Measurements from ENCODE around the gene C10orf90. TPM values are rescaled to one million over a fixed set of nuclear protein-coding genes. Genes with fewer than 3 reads are reported as not detected.

The C10orf90 gene
- total and polyA plus RNA-seq, 2 of the 8 experiments (the other 6 are each of a cell fraction or from before 2014, with no cell fraction given) = 0.21 TPM; not detected in 1

DNA sequence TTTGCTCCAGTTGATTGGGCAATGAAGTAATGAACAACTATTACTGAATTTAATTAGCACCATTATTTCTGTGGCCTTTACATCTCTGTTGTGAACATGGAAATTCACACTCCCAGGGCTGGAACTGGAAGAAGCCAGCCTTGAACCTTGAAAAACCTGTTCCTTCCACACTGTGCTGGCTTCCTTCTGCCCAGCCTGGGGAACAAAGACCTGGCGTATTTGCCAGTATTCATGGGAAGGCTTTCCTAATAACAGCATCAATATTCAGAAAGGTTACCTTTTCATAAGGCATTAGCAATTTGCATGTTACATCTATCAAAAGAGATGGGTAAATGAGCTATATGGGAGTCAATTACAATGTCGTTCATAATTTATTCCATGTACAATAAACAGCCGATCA is 1.3 kb downstream of the C10orf90 start (continued):
- TF ChIP-seq, protein P1, sequence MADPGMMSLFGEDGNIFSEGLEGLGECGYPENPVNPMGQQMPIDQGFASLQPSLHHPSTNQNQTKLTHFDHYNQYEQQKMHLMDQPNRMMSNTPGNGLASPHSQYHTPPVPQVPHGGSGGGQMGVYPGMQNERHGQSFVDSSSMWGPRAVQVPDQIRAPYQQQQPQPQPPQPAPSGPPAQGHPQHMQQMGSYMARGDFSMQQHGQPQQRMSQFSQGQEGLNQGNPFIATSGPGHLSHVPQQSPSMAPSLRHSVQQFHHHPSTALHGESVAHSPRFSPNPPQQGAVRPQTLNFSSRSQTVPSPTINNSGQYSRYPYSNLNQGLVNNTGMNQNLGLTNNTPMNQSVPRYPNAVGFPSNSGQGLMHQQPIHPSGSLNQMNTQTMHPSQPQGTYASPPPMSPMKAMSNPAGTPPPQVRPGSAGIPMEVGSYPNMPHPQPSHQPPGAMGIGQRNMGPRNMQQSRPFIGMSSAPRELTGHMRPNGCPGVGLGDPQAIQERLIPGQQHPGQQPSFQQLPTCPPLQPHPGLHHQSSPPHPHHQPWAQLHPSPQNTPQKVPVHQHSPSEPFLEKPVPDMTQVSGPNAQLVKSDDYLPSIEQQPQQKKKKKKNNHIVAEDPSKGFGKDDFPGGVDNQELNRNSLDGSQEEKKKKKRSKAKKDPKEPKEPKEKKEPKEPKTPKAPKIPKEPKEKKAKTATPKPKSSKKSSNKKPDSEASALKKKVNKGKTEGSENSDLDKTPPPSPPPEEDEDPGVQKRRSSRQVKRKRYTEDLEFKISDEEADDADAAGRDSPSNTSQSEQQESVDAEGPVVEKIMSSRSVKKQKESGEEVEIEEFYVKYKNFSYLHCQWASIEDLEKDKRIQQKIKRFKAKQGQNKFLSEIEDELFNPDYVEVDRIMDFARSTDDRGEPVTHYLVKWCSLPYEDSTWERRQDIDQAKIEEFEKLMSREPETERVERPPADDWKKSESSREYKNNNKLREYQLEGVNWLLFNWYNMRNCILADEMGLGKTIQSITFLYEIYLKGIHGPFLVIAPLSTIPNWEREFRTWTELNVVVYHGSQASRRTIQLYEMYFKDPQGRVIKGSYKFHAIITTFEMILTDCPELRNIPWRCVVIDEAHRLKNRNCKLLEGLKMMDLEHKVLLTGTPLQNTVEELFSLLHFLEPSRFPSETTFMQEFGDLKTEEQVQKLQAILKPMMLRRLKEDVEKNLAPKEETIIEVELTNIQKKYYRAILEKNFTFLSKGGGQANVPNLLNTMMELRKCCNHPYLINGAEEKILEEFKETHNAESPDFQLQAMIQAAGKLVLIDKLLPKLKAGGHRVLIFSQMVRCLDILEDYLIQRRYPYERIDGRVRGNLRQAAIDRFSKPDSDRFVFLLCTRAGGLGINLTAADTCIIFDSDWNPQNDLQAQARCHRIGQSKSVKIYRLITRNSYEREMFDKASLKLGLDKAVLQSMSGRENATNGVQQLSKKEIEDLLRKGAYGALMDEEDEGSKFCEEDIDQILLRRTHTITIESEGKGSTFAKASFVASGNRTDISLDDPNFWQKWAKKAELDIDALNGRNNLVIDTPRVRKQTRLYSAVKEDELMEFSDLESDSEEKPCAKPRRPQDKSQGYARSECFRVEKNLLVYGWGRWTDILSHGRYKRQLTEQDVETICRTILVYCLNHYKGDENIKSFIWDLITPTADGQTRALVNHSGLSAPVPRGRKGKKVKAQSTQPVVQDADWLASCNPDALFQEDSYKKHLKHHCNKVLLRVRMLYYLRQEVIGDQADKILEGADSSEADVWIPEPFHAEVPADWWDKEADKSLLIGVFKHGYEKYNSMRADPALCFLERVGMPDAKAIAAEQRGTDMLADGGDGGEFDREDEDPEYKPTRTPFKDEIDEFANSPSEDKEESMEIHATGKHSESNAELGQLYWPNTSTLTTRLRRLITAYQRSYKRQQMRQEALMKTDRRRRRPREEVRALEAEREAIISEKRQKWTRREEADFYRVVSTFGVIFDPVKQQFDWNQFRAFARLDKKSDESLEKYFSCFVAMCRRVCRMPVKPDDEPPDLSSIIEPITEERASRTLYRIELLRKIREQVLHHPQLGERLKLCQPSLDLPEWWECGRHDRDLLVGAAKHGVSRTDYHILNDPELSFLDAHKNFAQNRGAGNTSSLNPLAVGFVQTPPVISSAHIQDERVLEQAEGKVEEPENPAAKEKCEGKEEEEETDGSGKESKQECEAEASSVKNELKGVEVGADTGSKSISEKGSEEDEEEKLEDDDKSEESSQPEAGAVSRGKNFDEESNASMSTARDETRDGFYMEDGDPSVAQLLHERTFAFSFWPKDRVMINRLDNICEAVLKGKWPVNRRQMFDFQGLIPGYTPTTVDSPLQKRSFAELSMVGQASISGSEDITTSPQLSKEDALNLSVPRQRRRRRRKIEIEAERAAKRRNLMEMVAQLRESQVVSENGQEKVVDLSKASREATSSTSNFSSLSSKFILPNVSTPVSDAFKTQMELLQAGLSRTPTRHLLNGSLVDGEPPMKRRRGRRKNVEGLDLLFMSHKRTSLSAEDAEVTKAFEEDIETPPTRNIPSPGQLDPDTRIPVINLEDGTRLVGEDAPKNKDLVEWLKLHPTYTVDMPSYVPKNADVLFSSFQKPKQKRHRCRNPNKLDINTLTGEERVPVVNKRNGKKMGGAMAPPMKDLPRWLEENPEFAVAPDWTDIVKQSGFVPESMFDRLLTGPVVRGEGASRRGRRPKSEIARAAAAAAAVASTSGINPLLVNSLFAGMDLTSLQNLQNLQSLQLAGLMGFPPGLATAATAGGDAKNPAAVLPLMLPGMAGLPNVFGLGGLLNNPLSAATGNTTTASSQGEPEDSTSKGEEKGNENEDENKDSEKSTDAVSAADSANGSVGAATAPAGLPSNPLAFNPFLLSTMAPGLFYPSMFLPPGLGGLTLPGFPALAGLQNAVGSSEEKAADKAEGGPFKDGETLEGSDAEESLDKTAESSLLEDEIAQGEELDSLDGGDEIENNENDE (IDR thresholded peaks at IDR 0.05; ENCODE audit: insufficient replicate concordance, low read length) = no peak
- TF ChIP-seq JUND (IDR thresholded peaks at IDR 0.05; ENCODE audit: low read length) (no peak), SIRT6 (IDR thresholded peaks at IDR 0.05; ENCODE audit: low read length) (no peak), FOSL1 (IDR thresholded peaks at IDR 0.05; ENCODE audit: insufficient read depth, low read depth, low read length) (no peak), ASH2L (IDR thresholded peaks at IDR 0.05; ENCODE audit: low read length) (no peak), TBP (IDR thresholded peaks at IDR 0.05; ENCODE audit: low read depth, low read length) (no peak), BACH1 (IDR thresholded peaks at IDR 0.05; ENCODE audit: low read length) (no peak), NRF1 (IDR thresholded peaks at IDR 0.05; ENCODE audit: low read depth, low read length) (no peak), TEAD4 (IDR thresholded peaks at IDR 0.05; ENCODE audit: low read depth, low read length) (no peak), ZNF274 (IDR thresholded peaks at IDR 0.05; ENCODE audit: borderline replicate concordance, extremely low read depth, low read length) (no peak), TAF1 (IDR thresholded peaks at IDR 0.05; ENCODE audit: low read depth, low read length) (no peak), RFX5 (IDR thresholded peaks at IDR 0.05; ENCODE audit: borderline replicate concordance, low read depth, low read length) (no peak), SP1 (IDR thresholded peaks at IDR 0.05; ENCODE audit: low read depth, low read length) (no peak)
- TF ChIP-seq, protein P2, sequence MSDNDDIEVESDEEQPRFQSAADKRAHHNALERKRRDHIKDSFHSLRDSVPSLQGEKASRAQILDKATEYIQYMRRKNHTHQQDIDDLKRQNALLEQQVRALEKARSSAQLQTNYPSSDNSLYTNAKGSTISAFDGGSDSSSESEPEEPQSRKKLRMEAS (IDR thresholded peaks at IDR 0.05) = no peak

Data from H1 (cell line).